Ectodermal cell (in vitro differentiated cells): ENCODE data around the gene STK32A. TPM values are rescaled to one million over a fixed set of nuclear protein-coding genes. Genes with fewer than 3 reads are reported as not detected.

Source experiments
- H3K27ac ChIP-seq: 2 replicates; pipeline ENCODE4 v1.7.0; 2013; ENCODE audit warnings: mild to moderate bottlenecking, low read depth, low read length; ENCODE audit not compliant: insufficient read depth, poor library complexity, severe bottlenecking
- H3K27me3 ChIP-seq: 2 replicates; pipeline ENCODE4 v1.7.0; 2013; ENCODE audit warnings: mild to moderate bottlenecking, low read length; ENCODE audit not compliant: insufficient read depth, control insufficient read depth, poor library complexity, severe bottlenecking
- H3K36me3 ChIP-seq: one replicate; pipeline ENCODE4 v1.7.0; 2013; ENCODE audit warnings: low read length; ENCODE audit not compliant: control insufficient read depth, insufficient read depth
- H3K4me1 ChIP-seq: one replicate; pipeline ENCODE4 v1.7.0; 2013; ENCODE audit warnings: low read length; ENCODE audit not compliant: control insufficient read depth, insufficient read depth
- H3K4me3 ChIP-seq: 2 replicates; pipeline ENCODE4 v1.7.0; 2013; ENCODE audit warnings: low read depth, low read length, control low read depth; ENCODE audit not compliant: insufficient read depth
- H3K9me3 ChIP-seq: 2 replicates; pipeline ENCODE4 v1.7.0; 2013; ENCODE audit warnings: mild to moderate bottlenecking, low read length, moderate library complexity; ENCODE audit not compliant: control insufficient read depth
- WGBS, 2 experiments: methylation state at CpG; one replicate each; pipeline ENCODE4 v1.1.7; 2013; ENCODE audit warnings: missing lambda C conversion rate in 2 of 2; 5-methylcytosine and 5-hydroxymethylcytosine counted together
- polyA plus RNA-seq, 4 experiments: library from polyadenylated mRNA; stranded (reverse); fragments of 50-300 nt; gene quantifications; one replicate each; pipeline ENCODE4 v1.2.3, GENCODE V29; 2013

STK32A gene
- 1.7 TPM for polyA plus RNA-seq (2013, experiment 1 of 4)
- 6.1 TPM for polyA plus RNA-seq (2013, experiment 2 of 4)
- polyA plus RNA-seq (2013, experiment 3 of 4): 3.0 TPM
- polyA plus RNA-seq (2013, experiment 4 of 4): 3.3 TPM

- Histone ChIP-seq H3K4me3 (peak within 1 kb of the TSS; percentile 59), H3K27me3 (peaks cover 56% of the 10 kb centered on the region), H3K27ac (no peak within 1 kb of the TSS), H3K36me3 (no peaks in the 10 kb centered on the region), H3K4me1 (no peaks in the 10 kb centered on the region), H3K9me3 (no peaks in the 10 kb centered on the region)
- 5 to 6% methylated on average over 26 to 28 of the region's 28 CpGs for WGBS, 2 experiments
Measured at GRCh38 chr5:147234825-147235635, at the start of gene STK32A. Gene STK32A (plus strand): TSS chr5:147235026. CDS start chr5:147239635, 4,609 bp downstream.

GRCh38 chr5:147187099-147187540, 47.7 kb upstream of the STK32A start:
- no peaks in the 10 kb centered on the region for H3K27me3 ChIP-seq
- H3K36me3 ChIP-seq: no peaks in the 10 kb centered on the region
- H3K4me1 ChIP-seq: no peaks in the 10 kb centered on the region
- no peak overlapping the region for H3K27ac ChIP-seq
- 90 to 94% methylated on average over 1 of the region's 1 CpG for WGBS, 2 experiments
- H3K9me3 ChIP-seq: no peaks in the 10 kb centered on the region
- H3K4me3 ChIP-seq: no peak overlapping the region

GRCh38 chr5:147188200-147189108, 46.4 kb upstream of the STK32A start:
- Histone ChIP-seq H3K27ac (no peak overlapping the region), H3K9me3 (no peaks in the 10 kb centered on the region), H3K4me3 (no peak overlapping the region), H3K4me1 (no peaks in the 10 kb centered on the region), H3K36me3 (no peaks in the 10 kb centered on the region), H3K27me3 (no peaks in the 10 kb centered on the region)
- WGBS, 2 experiments: 64 to 65% methylated on average over 20 of the region's 20 CpGs

GRCh38 chr5:147189109-147189424, 45.8 kb upstream of the STK32A start:
- WGBS, 2 experiments: 27 to 50% methylated on average over 2 of the region's 2 CpGs
- Histone ChIP-seq H3K4me3 (no peak overlapping the region), H3K9me3 (no peaks in the 10 kb centered on the region), H3K36me3 (no peaks in the 10 kb centered on the region), H3K27ac (no peak overlapping the region), H3K27me3 (no peaks in the 10 kb centered on the region), H3K4me1 (no peaks in the 10 kb centered on the region)

GRCh38 chr5:147190331-147190730, 44.5 kb upstream of the STK32A start:
- no peak overlapping the region for H3K4me3 ChIP-seq
- H3K36me3 ChIP-seq: no peaks in the 10 kb centered on the region
- no peak overlapping the region for H3K27ac ChIP-seq
- H3K4me1 ChIP-seq: no peaks in the 10 kb centered on the region
- H3K27me3 ChIP-seq: no peaks in the 10 kb centered on the region
- H3K9me3 ChIP-seq: no peaks in the 10 kb centered on the region
- 75 to 85% methylated on average over 1 of the region's 1 CpG for WGBS, 2 experiments

- WGBS, 2 experiments: 58 to 67% methylated on average over 1 of the region's 1 CpG
- Histone ChIP-seq H3K9me3 (no peaks in the 10 kb centered on the region), H3K36me3 (no peaks in the 10 kb centered on the region), H3K27ac (no peak overlapping the region), H3K27me3 (no peaks in the 10 kb centered on the region), H3K4me3 (no peak overlapping the region), H3K4me1 (no peaks in the 10 kb centered on the region)
Measured at GRCh38 chr5:147193123-147193522, 41.7 kb upstream of the STK32A start.

- WGBS, 2 experiments: 91 to 92% methylated on average over 5 of the region's 5 CpGs
- Histone ChIP-seq H3K4me1 (no peaks in the 10 kb centered on the region), H3K36me3 (no peaks in the 10 kb centered on the region)
Measured at GRCh38 chr5:147200004-147200403, 34.8 kb upstream of the STK32A start.

GRCh38 chr5:147203213-147203612, 31.6 kb upstream of the STK32A start:
- no peaks in the 10 kb centered on the region for H3K4me1 ChIP-seq
- no peaks in the 10 kb centered on the region for H3K36me3 ChIP-seq
- 97 to 100% methylated on average over 3 of the region's 4 CpGs for WGBS, 2 experiments

More at GRCh38 chr5:147200004-147200403, 34.8 kb upstream of the STK32A start:
- no peaks in the 10 kb centered on the region for H3K27me3 ChIP-seq
- no peaks in the 10 kb centered on the region for H3K9me3 ChIP-seq
- no peak overlapping the region for H3K27ac ChIP-seq
- no peak overlapping the region for H3K4me3 ChIP-seq

GRCh38 chr5:147204576-147204975, 30.2 kb upstream of the STK32A start:
- no peaks in the 10 kb centered on the region for H3K27me3 ChIP-seq
- H3K4me1 ChIP-seq: no peaks in the 10 kb centered on the region
- WGBS, 2 experiments: 89 to 96% methylated on average over 2 of the region's 2 CpGs
- H3K27ac ChIP-seq: no peak overlapping the region
- H3K4me3 ChIP-seq: no peak overlapping the region
- H3K36me3 ChIP-seq: no peaks in the 10 kb centered on the region
- no peaks in the 10 kb centered on the region for H3K9me3 ChIP-seq

More at GRCh38 chr5:147203213-147203612, 31.6 kb upstream of the STK32A start:
- H3K27ac ChIP-seq: no peak overlapping the region
- H3K4me3 ChIP-seq: no peak overlapping the region
- H3K9me3 ChIP-seq: no peaks in the 10 kb centered on the region
- no peaks in the 10 kb centered on the region for H3K27me3 ChIP-seq

- WGBS, 2 experiments: 78 to 95% methylated on average over 1 of the region's 1 CpG
- Histone ChIP-seq H3K36me3 (no peaks in the 10 kb centered on the region), H3K27ac (no peak overlapping the region), H3K27me3 (no peaks in the 10 kb centered on the region), H3K4me3 (no peak overlapping the region), H3K9me3 (no peaks in the 10 kb centered on the region), H3K4me1 (no peaks in the 10 kb centered on the region)
Measured at GRCh38 chr5:147208134-147208533, 26.7 kb upstream of the STK32A start.
